ENCODE measurements around the gene GBF1.
"Not testable (repeated sequence)": the region's sequence is repeated elsewhere in the genome, so short reads cannot be mapped to it uniquely, and the experiment has no call there.

The GBF1 gene

DNA sequence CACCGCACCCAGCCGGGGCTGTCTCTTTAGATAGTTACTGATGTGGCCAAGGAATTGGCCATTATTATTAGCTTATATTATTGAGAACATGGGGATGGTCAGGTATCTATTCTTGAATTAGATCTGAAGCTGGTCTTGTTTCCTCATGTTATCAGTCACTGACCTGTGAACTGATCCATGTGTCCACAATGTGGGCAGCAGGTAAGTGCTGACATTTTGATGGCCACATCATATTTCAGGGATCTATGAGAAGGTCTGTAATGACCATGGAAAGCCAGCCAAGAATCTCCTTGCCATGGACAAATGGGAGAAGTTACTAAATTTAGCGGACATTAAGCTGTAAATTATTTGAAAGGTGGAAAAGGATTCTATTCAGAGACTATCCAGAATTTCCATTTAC lies 61.4 kb downstream of the GBF1 start:
- DNase-seq (ENCODE audit: low read depth in 2 of 2), result no peak

DNA sequence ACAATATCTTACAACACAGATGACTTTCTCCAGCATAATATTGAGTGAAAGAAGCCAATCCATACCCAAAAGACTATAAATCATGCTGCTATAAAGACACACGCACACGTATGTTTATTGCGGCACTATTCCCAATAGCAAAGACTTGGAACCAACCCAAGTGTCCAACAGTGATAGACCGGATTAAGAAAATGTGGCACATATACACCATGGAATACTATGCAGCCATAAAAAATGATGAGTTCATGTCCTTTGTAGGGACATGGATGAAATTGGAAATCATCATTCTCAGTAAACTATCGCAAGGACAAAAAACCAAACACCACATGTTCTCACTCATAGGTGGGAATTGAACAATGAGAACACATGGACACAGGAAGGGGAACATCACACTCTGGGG lies 63.0 kb downstream of the GBF1 start:
- not testable (repeated sequence) for DNase-seq (ENCODE audit: low read depth in 2 of 2)

DNA sequence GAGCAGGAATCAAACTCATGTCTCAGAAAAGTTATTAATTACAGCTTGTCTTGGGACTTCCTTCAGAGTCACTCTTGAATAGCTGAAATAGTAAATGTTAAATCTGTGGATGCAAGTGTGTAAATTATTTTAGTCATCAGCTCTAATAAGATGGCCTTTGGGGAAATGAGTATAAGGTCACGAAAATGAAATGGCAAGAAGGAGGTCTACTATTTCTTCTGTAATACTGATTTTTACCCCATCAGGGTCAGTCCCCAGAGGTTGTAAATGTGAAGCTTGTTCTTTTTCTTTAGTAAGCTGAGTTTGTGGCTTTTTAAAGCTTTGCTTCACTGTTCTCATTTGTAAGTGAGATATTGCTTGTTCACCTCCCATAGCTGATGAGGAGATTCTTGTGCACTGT lies 63.9 kb downstream of the GBF1 start:
- no peak for DNase-seq (ENCODE audit: low read depth in 2 of 2)

DNA sequence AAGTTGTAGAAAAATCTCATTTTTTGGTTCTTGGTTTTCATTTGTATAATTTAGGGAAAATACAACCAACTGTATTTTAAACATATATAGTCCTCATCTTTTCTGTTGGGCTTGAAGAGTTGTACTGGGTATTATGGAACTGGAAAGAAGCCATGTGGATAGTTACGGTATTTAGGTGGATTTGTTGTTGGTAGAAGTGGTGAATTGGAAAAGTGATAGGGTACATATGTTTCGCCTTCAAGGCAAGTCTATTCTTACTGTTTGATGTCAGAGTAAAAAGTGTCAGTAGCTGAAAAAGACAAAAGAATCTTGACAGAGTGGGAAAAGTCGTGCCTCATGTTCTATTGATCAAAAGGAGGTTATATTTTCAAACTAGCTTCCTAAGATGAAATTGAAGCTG lies 64.6 kb downstream of the GBF1 start:
- no peak for DNase-seq (ENCODE audit: low read depth in 2 of 2)

- no peak for DNase-seq (ENCODE audit: low read depth in 2 of 2)
Observed at GRCh38 chr10:102310361-102311024, 65.2 kb downstream of the GBF1 start.

DNA sequence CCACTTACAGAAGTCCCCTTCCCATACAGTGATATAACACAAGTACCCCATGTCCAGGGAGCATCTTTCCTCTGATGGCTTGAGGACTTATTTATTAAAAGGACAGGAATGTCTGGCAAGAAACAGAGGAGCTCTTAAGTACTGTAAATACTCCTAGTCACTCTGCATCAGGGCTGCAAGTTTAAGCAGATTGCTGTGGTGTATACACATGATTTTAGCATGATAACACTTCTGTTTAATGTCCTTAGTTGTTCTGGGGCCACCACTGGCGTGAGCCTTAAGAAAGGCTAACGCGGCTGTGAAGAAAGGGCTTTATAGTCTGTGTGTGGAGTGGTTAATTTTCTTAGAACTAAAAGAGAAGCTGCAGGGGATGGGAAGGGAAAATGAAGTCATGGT lies 65.7 kb downstream of the GBF1 start:
- DNase-seq (ENCODE audit: low read depth in 2 of 2), result no peak

GRCh38 chr10:102312683-102313082 lies 67.4 kb downstream of the GBF1 start:
- DNase-seq (ENCODE audit: low read depth in 2 of 2), result no peak

DNA sequence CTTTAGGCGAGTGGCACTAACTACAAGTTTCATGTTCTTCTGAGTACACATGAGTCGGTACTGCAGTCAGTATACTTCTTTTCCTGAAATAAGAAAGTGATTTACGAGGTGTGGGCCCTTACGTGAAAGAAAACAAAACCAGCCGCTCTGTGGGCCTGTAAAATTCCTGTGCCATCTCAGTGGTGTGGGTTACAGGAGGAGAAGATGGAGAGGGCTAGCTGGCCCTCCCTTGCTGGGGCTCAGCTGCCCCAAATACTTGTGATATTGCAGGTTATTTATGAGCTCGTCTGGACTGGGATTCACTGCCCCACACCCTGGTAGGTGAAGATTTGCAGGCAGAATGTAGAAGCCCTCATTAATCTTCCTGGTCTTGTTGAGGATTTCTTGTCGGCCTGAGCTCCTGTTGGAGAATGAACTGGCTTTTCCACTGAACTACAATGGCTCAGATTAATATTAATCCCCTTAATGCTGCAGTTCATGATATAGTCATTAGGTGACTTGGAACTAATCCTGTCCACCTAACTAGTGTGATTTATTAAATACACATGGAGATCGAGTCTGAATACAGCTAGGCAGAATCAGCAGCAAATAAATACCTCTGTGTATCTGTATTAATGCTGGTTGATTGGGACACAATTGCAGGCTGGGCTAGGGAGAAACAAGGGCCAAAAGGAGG lies 68.0 kb downstream of the GBF1 start:
- DNase-seq (ENCODE audit: low read depth in 2 of 2), result no peak

- no peak for DNase-seq (ENCODE audit: low read depth in 2 of 2)
Observed at GRCh38 chr10:102314801-102315200, 69.5 kb downstream of the GBF1 start.

- no peak for DNase-seq (ENCODE audit: low read depth in 2 of 2)
Observed at GRCh38 chr10:102316421-102316820, 71.1 kb downstream of the GBF1 start.

DNA sequence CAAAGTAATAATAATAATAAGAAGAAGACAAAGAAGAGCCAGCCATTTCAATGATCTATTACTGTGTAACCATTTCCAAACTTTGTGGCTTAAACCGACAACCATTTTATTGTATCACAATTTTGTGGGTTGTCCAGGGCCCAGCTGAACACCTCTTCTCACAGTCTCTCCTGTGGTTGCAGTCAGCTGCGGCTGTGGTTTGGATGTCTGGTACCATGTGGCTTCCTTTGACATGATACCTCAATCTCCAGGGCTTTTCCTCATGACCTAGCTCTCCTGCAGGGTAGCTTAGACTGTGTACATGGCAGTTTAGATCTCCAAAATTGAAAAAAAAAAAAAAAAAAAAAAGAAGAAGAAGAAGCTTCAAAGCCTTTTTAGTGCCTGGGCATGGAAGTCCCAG lies 77.6 kb downstream of the GBF1 start:
- DNase-seq (ENCODE audit: low read depth in 2 of 2), result no peak

DNA sequence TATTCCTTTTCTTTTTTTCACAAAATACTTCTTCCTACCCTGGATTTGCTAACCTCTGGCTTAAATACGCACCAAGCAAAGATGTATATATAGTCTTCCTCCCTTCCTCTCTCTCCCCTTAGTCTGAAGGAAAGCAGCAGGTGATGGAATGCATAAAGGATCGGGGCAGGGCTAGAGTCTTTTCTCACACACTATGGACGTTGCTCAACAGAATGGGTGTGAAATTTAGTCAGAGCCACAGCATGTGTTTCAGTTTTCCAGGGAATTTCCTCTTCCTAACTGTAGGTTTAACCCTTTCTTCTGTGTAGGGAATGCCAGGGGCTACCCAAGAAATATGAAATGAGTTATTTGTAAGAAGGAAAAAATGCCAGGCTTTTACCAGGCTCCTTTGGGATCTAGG lies 78.7 kb downstream of the GBF1 start:
- DNase-seq (ENCODE audit: low read depth in 2 of 2), result no peak

- no peak for DNase-seq (ENCODE audit: low read depth in 2 of 2)
Observed at GRCh38 chr10:102326031-102326430, 80.7 kb downstream of the GBF1 start.

DNA sequence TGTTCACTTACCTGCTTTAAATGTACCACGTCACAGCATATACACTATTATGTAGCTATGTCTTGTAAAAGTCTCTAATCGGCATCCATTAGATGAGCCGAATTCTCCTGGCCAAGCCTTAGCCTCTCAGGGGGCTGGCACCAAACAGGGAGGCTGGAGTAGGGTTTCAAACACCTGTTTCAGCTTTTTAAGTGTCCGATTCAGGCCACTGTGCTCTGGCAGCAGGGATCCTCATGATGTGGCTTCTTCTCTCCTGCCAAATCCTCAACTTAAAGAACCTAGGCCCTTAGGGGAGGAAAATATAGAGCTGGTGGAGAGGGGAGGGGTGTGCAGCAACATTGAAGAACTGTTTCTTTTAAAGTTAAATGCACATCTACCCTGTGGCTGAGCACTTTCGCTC lies 81.7 kb downstream of the GBF1 start:
- no peak for DNase-seq (ENCODE audit: low read depth in 2 of 2)

- DNase-seq (ENCODE audit: low read depth in 2 of 2), result no peak
Observed at GRCh38 chr10:102327641-102328040, 82.3 kb downstream of the GBF1 start.

DNA sequence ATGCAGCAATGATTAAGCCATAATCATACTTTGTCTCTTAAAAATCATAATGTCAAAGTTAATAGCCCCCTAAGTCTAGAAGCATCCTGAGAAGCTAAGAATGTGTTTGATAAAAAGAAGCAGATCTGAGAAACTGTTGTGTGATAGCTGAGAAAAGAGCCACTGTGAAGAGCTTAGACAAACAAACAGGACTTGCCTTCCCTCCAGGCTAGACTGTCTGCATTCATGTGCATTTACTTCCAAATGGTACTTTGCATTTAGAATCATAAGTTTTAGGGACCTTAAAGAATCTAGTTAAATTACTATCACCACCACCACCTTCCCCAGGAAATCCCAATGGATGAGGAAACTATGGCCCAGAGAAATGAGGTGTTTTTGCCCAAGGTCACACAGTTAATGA lies 87.4 kb downstream of the GBF1 start:
- DNase-seq (ENCODE audit: low read depth in 2 of 2), result no peak

GRCh38 chr10:102334101-102334500 lies 88.8 kb downstream of the GBF1 start:
- no peak for DNase-seq (ENCODE audit: low read depth in 2 of 2)

DNA sequence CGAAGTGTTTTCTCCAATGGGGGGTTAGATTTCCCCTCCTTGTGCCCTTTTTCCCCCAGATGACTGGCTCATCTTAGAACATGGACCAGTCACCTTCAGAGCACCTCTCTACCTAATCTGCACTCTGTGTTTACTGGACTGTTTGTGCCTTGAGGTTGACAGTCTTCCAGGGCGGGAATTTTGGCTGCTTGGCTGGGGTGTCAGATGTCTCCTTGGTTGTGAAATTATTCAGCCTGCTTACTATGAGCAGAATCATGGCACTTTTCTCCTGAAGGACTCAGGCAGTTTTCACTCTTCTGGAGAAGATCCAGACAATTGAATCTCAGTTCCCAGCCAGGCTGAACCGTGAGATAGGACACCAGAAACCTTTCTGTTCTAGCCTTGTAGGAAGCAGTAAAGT lies 89.9 kb downstream of the GBF1 start:
- no peak for DNase-seq (ENCODE audit: low read depth in 2 of 2)

- no peak for DNase-seq (ENCODE audit: low read depth in 2 of 2)
Observed at GRCh38 chr10:102341038-102341688, 95.8 kb downstream of the GBF1 start.

- DNase-seq (ENCODE audit: low read depth in 2 of 2), result no peak
Observed at GRCh38 chr10:102342458-102342857, 97.1 kb downstream of the GBF1 start.

DNA sequence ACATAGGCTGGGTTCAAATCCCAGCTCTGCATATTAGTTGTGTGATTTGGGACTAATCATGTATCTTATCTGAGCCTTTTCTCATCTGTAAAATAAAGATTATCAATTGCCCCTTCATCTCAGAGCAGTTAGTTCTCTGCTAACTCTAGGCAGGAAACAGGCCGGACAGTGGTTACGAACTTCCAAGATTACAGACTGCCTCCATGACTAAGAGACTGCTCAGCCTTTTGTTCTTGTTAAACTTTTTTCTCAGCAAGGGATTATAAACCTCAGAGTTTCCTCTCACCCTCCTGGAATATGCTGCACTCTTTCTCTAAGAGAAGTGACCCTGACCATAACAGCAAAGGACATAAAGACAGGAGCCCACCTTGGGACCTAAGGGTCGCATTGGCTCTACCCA lies 97.6 kb downstream of the GBF1 start:
- DNase-seq (ENCODE audit: low read depth in 2 of 2), result no peak

DNA sequence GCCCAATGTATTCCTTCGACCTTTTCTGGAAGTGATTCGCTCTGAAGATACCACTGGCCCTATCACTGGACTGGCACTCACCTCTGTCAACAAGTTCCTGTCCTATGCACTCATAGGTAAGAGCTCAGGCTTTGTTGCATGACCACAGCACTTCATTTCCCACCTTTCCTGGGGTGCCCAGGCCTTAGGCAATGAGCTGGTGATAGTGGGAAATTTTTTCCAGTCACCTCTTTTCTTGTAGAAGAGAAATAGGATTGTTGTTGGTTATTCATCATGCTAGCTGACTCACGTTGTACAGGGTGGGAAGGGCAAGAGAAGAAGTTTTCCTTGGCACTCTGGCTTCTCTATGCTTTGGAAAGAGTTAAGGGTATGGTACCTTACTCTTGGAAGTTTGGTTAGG lies 98.7 kb downstream of the GBF1 start:
- DNase-seq (ENCODE audit: low read depth in 2 of 2), result no peak

GRCh38 chr10:102347236-102347828 lies 102.0 kb downstream of the GBF1 start:
- no peak for DNase-seq (ENCODE audit: low read depth in 2 of 2)
